GM19372 (cell line): ENCODE results near the gene FAM219A.
"Not testable (repeated sequence)": the region's sequence is repeated elsewhere in the genome, so short reads cannot be mapped to it uniquely, and the experiment has no call there.

Experiments used
- ATAC-seq: cut with Tn5 transposase; IDR thresholded peaks from one replicate; pipeline ENCODE4 v1.9.1; 2021; ENCODE audit warnings: mild to moderate bottlenecking, low read depth, moderate library complexity; ENCODE audit not compliant: unreplicated experiment

FAM219A gene

DNA sequence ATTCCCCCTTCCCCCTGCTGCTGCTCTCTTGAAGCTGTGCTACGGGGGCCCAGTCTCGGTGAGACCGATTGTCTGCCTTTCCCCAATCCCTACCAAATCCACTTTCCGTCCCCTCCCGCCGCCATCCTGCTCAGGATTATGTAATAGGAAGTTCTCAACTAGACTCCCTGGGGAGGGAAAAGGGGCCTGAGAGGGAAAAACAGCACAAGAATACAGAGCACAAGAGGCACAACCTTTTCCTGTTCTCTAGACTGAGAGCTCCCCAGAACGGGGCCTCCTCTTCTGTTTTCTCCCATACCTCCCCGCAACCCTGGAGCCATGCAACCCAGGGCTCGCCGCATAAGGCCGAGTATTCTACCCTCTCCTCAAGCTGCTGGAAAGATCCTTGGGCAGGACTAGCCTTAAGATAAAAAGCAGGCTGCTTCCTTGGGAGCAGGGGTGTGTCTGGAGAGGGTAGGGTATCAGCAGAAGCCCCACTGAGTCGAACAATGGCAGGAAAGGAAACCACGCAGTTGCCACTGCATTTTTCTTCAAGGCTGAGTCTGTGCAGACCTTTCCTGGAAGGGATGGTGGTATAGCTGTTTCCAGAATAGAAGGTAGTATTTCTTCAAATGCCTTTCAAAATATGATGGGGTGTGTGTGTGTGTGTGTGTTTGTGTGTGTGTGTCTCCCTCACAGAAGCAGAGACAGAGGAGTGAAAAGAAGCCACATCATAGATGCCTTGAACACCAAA lies 94.6 kb downstream of the FAM219A start:
- no peak for ATAC-seq

DNA sequence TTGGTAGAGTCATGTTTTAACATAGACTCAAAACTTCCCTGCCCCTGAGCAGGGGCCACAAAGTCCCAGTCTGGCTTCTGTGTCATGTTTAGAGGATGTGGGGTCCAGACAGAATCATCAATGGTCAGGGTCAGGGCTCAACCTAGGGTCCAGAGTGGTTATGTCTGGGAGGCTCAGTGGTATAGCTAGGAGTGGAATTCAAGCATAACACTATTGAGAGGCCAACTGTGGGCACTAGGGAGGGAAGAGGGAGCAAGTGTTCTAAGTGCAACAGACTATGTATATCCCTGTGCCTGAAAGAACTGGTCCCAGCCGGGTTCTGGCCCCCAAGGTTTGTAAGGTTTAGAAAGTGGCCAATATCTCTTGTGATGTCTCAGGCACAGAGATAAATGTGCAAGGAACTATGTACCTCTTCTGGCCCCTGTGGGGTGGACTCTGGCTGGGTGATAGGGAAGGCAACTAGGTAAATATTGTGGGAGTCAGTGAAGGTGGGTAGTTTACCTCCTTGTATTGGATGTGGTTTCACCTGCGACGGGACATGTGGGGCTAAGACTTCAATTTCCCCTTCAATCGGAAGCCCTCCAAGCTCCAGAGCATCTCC lies 95.7 kb downstream of the FAM219A start:
- no peak for ATAC-seq

DNA sequence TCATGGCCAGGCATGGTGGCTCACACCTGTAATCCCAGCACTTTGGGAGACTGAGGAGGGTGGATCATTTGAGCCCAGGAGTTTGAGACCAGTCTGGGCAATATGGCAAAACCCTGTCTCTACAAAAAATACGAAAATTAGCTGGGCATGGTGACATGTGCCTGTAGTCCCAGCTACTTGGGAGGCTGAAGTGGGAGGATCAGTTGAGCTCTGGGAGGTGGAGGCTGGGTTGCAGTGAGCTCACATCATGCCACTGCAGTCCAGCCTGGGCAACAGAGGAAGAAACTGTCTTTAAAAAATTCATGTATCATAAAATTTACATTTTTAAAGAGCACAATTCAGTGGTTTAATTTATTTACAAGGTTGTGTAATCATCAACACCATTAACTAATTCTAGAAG lies 105.4 kb downstream of the FAM219A start:
- ATAC-seq: not testable (repeated sequence)

DNA sequence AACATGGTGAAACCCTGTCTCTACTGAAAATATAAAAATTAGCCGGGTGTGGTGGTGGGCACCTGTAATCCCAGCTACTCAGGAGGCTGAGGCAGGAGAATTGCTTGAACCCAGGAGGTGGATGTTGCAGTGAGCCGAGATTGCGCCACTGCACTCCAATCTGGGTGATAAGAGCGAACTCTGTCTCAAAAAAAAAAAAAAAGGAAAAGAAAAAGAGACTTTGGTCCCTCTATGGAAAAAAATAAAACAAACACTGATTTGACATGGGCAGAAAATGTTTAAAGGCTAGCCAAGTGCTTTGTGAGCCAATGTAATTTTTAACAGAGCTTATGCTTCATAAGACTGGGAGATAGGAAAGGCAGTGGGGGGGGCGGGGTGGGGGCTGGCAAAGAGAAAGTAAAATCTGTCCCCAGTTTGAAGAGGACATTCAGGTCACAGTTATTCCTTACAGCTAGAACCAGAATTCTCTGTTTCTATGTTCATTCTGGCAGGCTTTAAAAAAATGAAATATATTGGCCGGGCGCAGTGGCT lies 106.2 kb downstream of the FAM219A start:
- not testable (repeated sequence) for ATAC-seq

DNA sequence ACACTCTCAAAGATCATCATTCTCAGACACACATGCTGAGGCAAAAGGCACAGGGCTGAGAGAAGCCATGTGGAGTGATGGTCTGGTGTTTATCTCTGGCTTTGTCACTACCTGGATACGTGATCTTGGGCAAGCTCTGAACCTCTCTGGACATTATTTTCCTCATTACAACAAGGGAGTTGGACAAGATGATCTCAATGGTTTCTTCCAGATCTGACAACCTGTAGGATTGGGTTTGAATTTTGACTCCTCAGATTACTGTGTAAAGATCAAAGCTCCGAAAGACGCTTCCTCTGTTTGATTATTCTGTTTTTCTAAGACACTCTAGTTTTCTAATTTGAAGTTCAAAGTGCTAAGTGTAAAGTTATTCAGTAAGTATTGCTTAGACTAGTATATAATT lies 109.0 kb downstream of the FAM219A start:
- ATAC-seq: no peak
